Activated gamma-delta T cell (primary cell): ENCODE results near the gene SLC35F3.

ENCODE experiments used
- DNase-seq: peaks from one replicate; lab custom pipeline; 2025; lab: John Stamatoyannopoulos, UW

SLC35F3 gene

GRCh38 chr1:233912447-233912846 is 8.0 kb downstream of the SLC35F3 start:
- no peak for DNase-seq

GRCh38 chr1:233912909-233913308 is 8.4 kb downstream of the SLC35F3 start:
- no peak for DNase-seq

GRCh38 chr1:233916706-233917105 is 12.2 kb downstream of the SLC35F3 start:
- DNase-seq, result no peak

DNA sequence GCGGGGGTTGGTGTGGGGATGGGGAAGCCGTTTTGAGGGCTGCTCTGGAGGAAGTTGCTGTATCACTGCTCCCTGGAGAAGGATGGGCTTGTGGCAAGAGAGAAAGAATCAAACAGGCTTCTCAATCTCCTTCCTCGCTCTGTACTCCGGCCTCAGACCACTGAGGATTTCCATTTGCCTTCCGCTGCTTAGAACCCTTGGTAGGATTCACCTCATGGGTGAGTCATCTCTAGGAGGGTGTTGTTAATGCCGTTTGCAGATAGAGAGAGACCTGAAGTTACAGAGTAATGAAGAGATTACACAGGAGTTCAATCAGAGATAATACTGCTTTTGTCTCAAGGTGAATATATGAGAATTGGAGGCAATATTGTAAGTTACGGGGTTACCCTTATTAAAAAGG is 15.3 kb downstream of the SLC35F3 start:
- DNase-seq, result no peak

DNA sequence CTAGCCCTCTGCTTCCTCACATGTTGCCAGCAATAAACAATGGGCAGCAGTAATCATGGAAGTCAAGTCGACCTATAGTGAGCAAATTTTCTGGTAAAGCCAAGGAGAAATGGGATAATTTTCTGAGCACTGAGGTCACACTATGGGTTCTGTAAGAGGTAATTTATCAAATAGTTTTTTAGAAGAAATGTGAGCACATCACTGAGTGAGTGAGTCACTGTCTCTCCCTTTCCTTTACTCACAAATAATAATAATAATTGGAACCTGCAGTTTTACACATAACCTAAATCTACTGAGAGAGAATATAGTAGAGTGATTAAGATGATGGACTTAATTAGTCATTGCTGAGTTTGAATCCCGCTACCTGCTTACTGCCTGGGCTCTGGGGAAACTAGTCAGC is 23.6 kb downstream of the SLC35F3 start:
- DNase-seq, result no peak

GRCh38 chr1:233933339-233933738 is 28.9 kb downstream of the SLC35F3 start:
- DNase-seq, result no peak

- DNase-seq, result no peak
Measured at GRCh38 chr1:233935297-233935868, 30.9 kb downstream of the SLC35F3 start.

DNA sequence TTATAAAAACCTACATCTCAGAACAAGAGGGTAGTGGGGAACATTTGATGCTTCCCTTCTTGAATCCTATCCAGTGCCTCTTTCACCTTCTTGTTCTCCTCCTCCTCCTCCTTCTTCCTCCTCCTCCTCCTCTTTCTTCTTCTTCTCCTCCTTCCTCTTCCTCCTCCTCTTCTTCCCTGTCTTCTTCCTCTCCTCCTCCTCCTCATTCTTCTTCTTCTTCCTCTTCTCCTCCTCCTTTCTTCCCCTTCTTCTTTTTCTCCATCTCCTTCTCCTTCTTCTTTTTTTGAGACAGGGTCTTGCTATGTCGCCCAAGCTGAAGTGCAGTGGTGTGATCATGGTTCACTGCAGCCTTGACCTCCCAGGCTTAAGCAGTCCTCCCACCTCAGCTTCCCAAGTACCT is 31.9 kb downstream of the SLC35F3 start:
- no peak for DNase-seq

DNA sequence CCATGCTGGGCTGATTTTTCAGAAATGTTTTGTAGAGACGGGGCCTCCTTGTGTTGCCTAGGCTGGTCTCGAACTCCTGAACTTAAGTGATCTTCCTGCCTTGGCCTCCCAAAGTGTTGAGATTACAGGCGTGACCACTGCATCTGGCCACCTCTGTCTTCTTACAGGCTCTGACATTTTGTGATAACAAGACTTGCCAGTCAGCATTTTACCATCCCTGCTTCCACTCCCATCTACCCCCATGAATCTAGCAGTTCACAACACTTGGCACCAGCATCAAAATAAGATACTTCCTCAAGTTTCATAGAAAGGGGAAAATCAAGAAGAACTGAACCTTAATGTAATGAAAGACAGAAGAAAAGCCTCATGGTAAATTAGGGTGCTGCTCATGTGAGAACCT is 32.4 kb downstream of the SLC35F3 start:
- DNase-seq, result no peak

DNA sequence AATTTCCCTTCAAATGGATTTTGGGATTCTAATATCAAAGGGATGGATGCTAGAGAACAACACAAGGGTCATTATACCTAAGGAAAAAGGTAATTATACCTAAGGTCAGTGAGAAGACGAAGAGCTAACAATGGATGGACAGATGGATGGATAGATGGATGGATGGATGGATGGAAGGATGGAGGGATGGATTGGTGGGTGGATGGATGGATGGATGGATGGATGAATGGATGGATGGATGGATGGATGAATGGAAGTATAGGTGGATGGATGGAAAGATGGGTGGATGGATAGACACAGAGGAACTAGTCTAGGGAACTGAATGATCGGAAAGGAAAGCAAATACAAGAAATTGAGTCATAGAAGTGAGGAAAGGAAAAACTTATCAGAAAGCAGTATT is 34.0 kb downstream of the SLC35F3 start:
- DNase-seq, result no peak

DNA sequence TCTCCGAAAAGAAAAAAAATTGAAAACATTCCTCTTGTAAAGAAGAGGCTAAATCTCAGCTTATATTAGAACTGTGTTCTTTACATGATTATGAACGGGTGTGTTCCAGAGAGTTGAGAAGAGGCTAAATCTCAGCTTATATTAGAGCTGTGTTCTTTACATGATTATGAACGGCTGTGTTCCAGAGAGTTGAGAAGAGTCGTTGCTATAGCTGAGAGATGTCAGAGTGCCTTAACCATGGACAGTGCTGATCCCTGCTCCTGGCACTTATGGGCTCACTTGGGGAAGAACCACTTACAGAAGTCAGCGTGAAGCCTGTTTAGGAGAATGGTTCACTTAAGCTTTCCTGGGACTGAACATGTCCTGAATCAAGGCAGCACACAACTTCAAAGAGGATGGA is 35.0 kb downstream of the SLC35F3 start:
- no peak for DNase-seq

DNA sequence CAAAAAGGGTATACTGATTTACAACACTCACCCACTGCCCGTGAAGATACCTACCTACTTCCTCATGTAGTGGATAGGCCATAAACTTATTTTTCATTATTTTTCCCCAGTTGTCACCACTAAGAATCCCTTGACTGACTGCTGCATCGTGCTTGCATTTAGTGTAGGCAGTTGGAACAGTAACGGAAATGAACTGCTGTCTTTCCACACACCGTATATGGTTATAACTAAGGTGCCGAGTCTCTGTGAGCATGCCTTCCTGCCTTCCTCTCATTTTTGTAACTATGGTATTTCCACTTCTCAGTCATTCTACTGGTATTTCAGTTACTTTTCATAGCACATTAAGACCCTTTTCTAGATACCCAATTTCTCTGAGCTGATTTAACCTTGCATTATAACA is 36.4 kb downstream of the SLC35F3 start:
- DNase-seq, result no peak

DNA sequence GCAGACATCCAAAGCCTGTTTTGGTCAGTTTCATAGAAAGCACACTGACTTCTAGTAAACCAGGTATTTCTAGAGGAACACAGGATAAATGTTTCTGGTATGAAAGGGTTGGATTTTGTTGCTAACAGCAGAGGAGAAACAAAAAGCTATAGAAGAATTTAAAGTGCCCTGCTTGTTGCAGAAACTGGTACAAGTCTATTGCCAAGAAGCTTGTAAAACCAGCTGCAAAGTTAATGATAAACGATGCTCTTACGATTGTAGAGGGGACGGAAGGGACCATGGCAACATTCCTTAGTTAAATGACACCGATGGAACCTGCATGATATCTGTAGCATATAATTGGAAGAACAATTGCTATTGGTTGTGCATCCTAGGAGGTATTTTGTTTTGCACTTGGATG is 40.1 kb downstream of the SLC35F3 start:
- DNase-seq, result no peak

- DNase-seq, result no peak
Measured at GRCh38 chr1:233945573-233945972, 41.1 kb downstream of the SLC35F3 start.

DNA sequence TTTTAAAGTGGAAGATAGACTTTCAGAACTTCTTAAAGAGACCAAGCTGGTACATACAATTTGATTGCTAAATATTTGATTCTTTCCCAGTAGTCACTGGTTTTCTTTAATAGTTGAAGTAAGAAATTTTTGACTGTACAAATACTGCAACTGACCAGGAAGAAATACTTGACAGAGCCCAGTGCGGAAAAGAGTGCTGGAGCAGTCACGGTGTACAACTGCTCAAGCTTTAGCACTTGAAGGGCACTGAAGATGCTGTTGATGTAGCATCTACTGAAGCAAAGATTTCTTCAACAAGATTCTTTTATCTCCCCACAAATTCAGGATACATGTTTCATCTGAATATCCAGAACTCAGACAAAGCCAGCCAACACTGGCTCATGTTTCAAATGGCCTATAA is 41.5 kb downstream of the SLC35F3 start:
- no peak for DNase-seq

GRCh38 chr1:233946724-233947123 is 42.2 kb downstream of the SLC35F3 start:
- no peak for DNase-seq

DNA sequence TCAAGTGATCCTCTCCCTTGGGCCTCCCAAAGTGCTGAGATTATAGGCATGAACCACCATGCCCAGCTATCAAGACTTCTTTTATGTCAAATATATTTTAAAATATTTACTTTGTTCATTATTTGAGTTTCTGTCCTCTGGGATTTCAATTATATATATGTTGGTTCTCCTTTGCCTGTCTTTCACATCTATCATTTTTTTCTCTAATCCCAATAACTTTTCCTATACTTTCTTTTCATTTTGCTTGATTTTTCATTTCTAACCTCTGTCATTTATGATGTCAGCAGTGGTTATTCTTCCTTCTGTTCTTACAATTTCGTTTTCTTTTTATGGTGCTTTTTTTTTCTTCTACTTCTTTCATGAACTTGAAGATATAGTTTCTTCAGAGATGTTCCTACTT is 47.3 kb downstream of the SLC35F3 start:
- no peak for DNase-seq

DNA sequence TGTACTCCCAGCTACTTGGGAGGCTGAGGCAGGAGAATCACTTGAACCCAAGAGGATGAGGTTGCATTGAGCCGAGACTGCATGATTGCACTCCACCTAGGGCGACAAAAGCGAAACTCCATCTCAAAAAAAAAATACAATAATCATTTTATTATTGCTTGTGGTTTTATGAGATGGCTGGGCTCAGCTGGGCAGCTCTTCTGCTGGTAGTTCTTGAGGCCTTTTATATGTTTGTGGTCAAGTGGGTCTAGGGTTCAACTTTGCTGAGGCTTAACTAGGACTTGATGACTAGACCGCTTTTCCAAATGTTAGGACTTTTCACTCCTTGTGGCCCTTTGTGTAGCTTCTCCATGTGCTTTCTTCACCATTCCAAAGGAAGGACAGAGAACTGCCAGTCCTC is 53.2 kb downstream of the SLC35F3 start:
- DNase-seq, result no peak

- DNase-seq, result no peak
Measured at GRCh38 chr1:233959102-233959501, 54.6 kb downstream of the SLC35F3 start.

GRCh38 chr1:233959971-233960370 is 55.5 kb downstream of the SLC35F3 start:
- no peak for DNase-seq

DNA sequence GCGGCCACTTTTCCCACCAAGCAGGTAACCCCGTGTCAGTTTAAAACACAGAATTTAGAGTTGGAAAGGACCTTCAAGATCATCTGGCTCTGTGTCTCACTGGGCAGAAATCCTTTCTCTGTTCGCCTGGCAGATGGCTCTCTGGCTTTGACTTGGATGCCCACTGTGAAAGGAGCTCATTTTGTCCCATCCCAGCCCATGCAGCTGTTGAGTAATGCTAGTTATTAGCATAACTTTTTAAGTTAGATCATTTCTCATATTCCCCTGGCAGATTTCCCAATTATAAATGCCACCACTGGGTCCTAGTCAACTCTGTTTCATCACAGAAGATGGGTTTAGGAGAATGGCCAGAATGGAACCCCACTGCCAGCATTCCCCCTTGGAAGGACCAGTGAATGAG is 55.9 kb downstream of the SLC35F3 start:
- DNase-seq, result no peak

DNA sequence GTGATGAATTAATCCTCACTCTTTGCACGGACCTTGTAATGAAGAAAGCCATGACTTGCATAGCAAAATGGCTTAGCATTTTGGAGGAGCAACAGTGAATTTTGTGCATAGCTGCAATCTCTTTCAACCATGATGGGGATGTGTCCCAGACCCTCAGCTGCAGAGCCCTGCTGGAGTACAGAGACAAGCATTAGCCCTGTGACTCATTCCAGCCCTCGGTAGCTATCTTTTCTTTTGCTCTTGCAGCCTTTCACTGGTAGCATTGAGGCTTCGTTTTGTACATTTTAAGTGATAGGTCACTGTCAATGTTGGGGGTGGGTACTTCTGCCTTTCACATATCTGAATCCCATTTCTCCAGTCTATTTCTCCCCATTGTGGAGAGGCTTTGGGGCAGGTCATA is 58.4 kb downstream of the SLC35F3 start:
- no peak for DNase-seq

GRCh38 chr1:233965856-233966255 is 61.4 kb downstream of the SLC35F3 start:
- no peak for DNase-seq

DNA sequence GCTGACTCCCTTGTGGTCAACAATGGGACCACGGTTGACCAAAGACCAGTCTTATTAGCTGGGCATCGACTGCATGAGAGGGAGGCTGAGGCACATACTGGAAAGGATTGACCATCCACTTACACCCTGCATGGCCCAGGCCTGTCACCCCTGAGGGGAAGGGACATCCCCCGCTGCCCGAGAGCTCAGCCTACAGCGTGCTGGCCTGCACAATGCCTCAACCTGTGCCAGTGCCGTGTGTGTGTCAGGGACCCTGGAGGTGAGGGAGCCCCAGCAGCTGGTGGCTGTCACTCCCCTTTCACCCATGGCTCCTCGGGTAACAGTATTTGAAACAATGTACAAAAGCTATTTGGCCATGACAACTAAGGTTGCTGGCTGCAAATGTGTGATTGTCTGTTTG is 67.3 kb downstream of the SLC35F3 start:
- no peak for DNase-seq

DNA sequence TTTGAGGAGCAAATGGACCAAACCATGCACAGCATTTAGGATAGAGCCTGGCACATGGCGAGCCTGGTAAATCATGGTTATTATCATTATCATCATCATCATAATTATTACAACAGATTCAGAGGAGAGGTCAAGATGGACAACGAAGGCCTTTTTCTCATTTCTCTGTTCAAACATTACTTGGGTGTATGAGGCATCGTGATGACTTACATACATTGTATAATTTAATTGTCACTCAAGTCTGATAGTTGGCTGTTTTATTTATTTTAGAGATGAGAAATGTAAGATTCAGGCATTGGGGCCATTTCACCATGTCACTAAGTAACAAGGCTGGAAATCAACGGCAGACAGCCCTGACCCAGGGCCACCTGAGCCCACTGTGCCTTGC is 68.1 kb downstream of the SLC35F3 start:
- no peak for DNase-seq
